Measurements from ENCODE around the gene MAGEC2. TPM values are rescaled to one million over a fixed set of nuclear protein-coding genes. Genes with fewer than 3 reads are reported as not detected.

MAGEC2 gene
- total and polyA plus RNA-seq, 4 experiments from 2014 or later = not detected

DNA sequence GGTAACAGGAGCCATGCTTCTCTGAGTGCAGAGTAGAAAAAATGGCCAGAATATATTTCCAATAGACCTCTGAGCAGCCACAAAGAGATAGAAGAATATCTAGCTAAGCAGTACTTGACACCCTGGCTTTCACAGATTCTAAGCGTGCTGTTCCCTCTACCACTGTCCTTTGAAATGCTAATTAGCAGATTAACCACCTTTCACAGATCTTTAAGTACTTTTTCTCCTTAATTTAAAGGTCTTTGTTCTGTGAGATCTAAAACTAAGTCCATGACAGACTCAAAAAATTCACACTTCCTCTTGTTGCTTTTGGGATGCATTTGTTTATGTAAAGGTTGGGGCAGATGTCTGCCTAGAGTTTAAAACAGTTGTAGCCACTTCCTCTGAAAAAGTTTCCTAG is 28.3 kb upstream of the MAGEC2 start:
- no peaks in the 10 kb centered on the region for H3K36me3 ChIP-seq (ENCODE audit: insufficient read depth, low read length)
- Mint-ChIP-seq H3K4me1 (no peaks in the 10 kb centered on the region), H3K27me3 (no peaks in the 10 kb centered on the region), H3K27ac (no peak overlapping the region), H3K4me3 (no peak overlapping the region), H3K9me3 (peaks cover 0 to 5% (median 0%) of the 10 kb centered on the region in 8 donors), H3K36me3 (no peaks in the 10 kb centered on the region)
- no peaks in the 10 kb centered on the region for H3K9me3 ChIP-seq (ENCODE audit: control insufficient read depth in 1 of 2, low read length in 2 of 2)
- H3K4me3 ChIP-seq (ENCODE audit: low read length in 2 of 2) = no peak overlapping the region
- intact Hi-C loops (cut with micrococcal nuclease) = no loop called here
- H3K4me1 ChIP-seq (ENCODE audit: insufficient read depth, low read length) = no peaks in the 10 kb centered on the region
- no peak overlapping the region for H3K27ac ChIP-seq (ENCODE audit: low read depth, low read length)
- no peaks in the 10 kb centered on the region for H3K27me3 ChIP-seq (ENCODE audit: insufficient read depth, low read length)
- CTCF ChIA-PET (ENCODE audit: partially characterized antibody) = no interaction called here
- DNase-seq = no peak
- POLR2A ChIA-PET (ENCODE audit: partially characterized antibody) = no interaction called here

DNA sequence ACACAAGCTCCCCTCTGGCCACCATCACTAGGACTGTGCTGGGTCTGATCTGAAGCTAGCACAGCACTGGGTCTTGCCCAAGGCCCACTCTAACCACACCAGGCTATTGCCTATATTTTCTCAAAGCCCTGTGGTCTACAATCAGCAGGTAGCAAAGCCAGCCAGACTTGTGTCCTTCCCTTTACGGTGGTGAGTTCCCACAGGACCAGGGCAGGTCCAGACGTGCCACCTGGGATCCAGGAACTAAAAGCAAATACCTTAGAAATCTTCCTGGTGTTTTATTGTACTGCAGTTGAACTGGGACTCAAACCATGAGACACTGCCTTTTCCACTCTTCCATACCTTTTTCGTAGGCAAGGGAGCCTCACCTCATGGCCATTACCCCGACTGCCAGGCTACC is 9.0 kb upstream of the MAGEC2 start:
- ChIA-PET CTCF (ENCODE audit: partially characterized antibody) (no interaction called here), POLR2A (ENCODE audit: partially characterized antibody) (no interaction called here)
- Histone ChIP-seq H3K9me3 (ENCODE audit: control insufficient read depth in 1 of 2, low read length in 2 of 2) (no peaks in the 10 kb centered on the region), H3K27me3 (ENCODE audit: insufficient read depth, low read length) (no peaks in the 10 kb centered on the region), H3K4me1 (ENCODE audit: insufficient read depth, low read length) (no peaks in the 10 kb centered on the region), H3K27ac (ENCODE audit: low read depth, low read length) (no peak overlapping the region), H3K4me3 (ENCODE audit: low read length in 2 of 2) (no peak overlapping the region), H3K36me3 (ENCODE audit: insufficient read depth, low read length) (no peaks in the 10 kb centered on the region)
- Mint-ChIP-seq H3K27me3 (no peaks in the 10 kb centered on the region), H3K27ac (no peak overlapping the region), H3K36me3 (no peaks in the 10 kb centered on the region), H3K4me3 (no peak overlapping the region), H3K9me3 (peaks cover 0 to 4% (median 0%) of the 10 kb centered on the region in 8 donors), H3K4me1 (no peaks in the 10 kb centered on the region)
- intact Hi-C loops (cut with micrococcal nuclease) = no loop called here
- DNase-seq = no peak

DNA sequence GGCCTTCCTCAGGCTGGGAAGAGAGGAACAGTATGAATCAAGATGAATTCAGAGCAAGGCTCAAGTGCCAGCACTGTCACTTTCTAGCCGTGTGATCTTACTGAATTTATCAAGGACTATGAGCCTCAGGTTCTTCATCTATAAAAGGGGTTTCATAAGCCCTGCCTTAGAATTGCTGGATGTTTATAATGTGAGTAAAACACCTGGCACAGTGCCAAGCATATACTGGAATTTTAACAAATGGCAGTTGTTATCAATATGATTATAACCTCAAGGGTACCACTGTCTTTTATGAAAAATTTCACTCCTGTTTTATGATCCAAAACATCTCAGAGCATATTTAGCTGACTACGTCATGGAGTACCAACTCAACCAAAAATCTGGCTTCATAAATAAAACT is 4.0 kb downstream of the MAGEC2 start:
- H3K27me3 ChIP-seq (ENCODE audit: insufficient read depth, low read length) = no peaks in the 10 kb centered on the region
- no peak overlapping the region for H3K27ac ChIP-seq (ENCODE audit: low read depth, low read length)
- CTCF ChIA-PET (ENCODE audit: partially characterized antibody) = no interaction called here
- Mint-ChIP-seq H3K9me3 (peaks cover 0 to 3% (median 0%) of the 10 kb centered on the region in 8 donors), H3K4me1 (no peaks in the 10 kb centered on the region), H3K36me3 (no peaks in the 10 kb centered on the region), H3K27me3 (no peaks in the 10 kb centered on the region), H3K27ac (no peak overlapping the region), H3K4me3 (no peak overlapping the region)
- POLR2A ChIA-PET (ENCODE audit: partially characterized antibody) = no interaction called here
- H3K36me3 ChIP-seq (ENCODE audit: insufficient read depth, low read length) = no peaks in the 10 kb centered on the region
- intact Hi-C loops (cut with micrococcal nuclease) = no loop called here
- DNase-seq = no peak
- no peaks in the 10 kb centered on the region for H3K9me3 ChIP-seq (ENCODE audit: control insufficient read depth in 1 of 2, low read length in 2 of 2)
- no peak overlapping the region for H3K4me3 ChIP-seq (ENCODE audit: low read length in 2 of 2)
- no peaks in the 10 kb centered on the region for H3K4me1 ChIP-seq (ENCODE audit: insufficient read depth, low read length)

DNA sequence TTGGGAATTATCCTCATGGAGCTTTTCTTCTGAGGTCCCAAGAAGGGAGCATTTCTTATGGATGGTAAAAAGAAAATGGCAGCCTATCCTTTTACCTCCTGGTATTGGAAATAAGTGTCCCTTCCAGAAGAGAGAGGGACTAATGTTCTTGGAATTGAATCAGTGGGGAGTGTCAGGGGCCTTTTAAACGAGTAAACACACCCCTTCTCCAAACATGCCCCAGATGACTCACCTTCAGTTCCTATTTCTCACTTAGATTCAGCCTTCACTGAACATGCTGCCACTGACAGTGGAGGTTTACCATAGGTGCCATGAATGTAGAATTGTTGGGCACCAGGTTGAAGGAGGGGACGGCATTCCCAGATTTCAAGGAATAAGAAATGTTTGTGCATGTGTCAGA is 19.0 kb downstream of the MAGEC2 start:
- Histone ChIP-seq H3K36me3 (ENCODE audit: insufficient read depth, low read length) (no peaks in the 10 kb centered on the region), H3K27ac (ENCODE audit: low read depth, low read length) (no peak overlapping the region), H3K27me3 (ENCODE audit: insufficient read depth, low read length) (no peaks in the 10 kb centered on the region), H3K4me1 (ENCODE audit: insufficient read depth, low read length) (no peaks in the 10 kb centered on the region), H3K4me3 (ENCODE audit: low read length in 2 of 2) (no peak overlapping the region), H3K9me3 (ENCODE audit: control insufficient read depth in 1 of 2, low read length in 2 of 2) (no peaks in the 10 kb centered on the region)
- no peaks in the 10 kb centered on the region for H3K36me3 Mint-ChIP-seq
- POLR2A ChIA-PET (ENCODE audit: partially characterized antibody) = no interaction called here
- intact Hi-C loops (cut with micrococcal nuclease) = no loop called here
- H3K27ac Mint-ChIP-seq = no peak overlapping the region
- no peaks in the 10 kb centered on the region for H3K4me1 Mint-ChIP-seq
- H3K27me3 Mint-ChIP-seq = no peaks in the 10 kb centered on the region
- peaks cover 0 to 3% (median 0%) of the 10 kb centered on the region in 8 donors for H3K9me3 Mint-ChIP-seq
- DNase-seq = no peak
- no peak overlapping the region for H3K4me3 Mint-ChIP-seq
- CTCF ChIA-PET (ENCODE audit: partially characterized antibody) = no interaction called here

DNA sequence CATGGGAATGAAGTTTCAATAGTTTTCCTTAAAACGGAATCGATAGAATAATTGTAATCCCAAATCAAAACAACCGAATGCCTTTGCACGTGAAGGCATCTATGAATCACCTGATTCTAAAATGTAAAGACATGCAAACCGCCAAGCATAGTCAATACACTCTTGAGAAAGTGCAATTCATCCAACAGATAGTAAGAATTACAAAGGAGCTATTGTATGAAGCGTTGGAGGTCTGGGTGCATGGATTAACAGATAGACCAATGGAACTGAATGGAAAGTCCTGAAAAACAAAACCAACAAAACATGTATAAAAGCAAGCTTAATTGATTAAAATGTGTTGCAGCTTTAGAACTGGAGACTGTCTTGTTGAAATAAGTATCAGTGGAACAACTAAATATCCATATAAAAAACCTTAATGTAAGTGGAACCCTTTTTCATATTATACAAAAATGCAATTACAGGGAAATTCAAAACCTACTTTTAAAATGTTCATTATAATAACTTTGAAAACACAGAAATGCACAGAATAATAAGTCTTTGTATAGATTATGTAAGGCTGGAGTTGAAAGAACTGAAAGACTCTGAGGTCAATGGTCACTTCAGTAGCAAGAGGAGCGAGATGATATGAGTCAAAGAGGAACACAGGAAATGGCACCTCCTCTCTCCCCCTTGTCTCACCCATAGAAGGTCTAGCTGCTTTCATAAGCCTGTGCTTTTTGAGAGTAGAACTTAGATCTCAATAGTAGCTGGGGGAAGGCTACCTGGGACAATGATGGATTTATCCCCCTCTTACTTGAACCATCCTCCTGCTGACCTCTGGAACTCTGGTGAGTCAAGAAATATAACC is 20.1 kb downstream of the MAGEC2 start:
- ChIA-PET POLR2A (ENCODE audit: partially characterized antibody) (no interaction called here), CTCF (ENCODE audit: partially characterized antibody) (no interaction called here)
- H3K27me3 ChIP-seq (ENCODE audit: insufficient read depth, low read length) = no peaks in the 10 kb centered on the region
- Mint-ChIP-seq H3K27ac (no peak overlapping the region), H3K4me1 (no peaks in the 10 kb centered on the region), H3K4me3 (no peak overlapping the region), H3K36me3 (no peaks in the 10 kb centered on the region), H3K9me3 (peaks cover 0 to 3% (median 0%) of the 10 kb centered on the region in 8 donors), H3K27me3 (no peaks in the 10 kb centered on the region)
- no peak overlapping the region for H3K27ac ChIP-seq (ENCODE audit: low read depth, low read length)
- no peaks in the 10 kb centered on the region for H3K4me1 ChIP-seq (ENCODE audit: insufficient read depth, low read length)
- intact Hi-C loops (cut with micrococcal nuclease) = no loop called here
- no peaks in the 10 kb centered on the region for H3K9me3 ChIP-seq (ENCODE audit: control insufficient read depth in 1 of 2, low read length in 2 of 2)
- H3K4me3 ChIP-seq (ENCODE audit: low read length in 2 of 2) = no peak overlapping the region
- H3K36me3 ChIP-seq (ENCODE audit: insufficient read depth, low read length) = no peaks in the 10 kb centered on the region
- DNase-seq = no peak

DNA sequence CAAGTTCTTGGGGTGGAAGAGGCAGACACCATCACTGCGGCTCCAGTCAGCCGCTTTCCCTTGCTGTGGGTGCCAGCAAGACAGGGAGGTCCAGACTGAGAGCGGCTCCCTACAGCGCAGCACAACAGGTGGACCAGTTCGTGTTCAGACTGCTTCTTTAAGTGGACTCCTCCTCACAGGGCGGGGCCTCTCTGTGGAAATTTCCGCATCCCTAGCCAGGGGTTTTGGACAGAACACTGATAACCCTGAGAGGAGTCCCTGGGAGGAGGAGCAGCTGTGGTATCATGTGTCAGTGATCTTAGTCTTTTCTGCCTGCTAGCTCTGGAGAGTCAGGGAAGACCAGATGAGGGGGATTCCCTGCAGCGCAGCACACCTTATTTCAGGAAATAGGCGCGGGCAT is 48.5 kb downstream of the MAGEC2 start:
- ChIA-PET CTCF (ENCODE audit: partially characterized antibody) (no interaction called here), POLR2A (ENCODE audit: partially characterized antibody) (no interaction called here)
- Histone ChIP-seq H3K27ac (ENCODE audit: low read depth, low read length) (no peak overlapping the region), H3K4me1 (ENCODE audit: insufficient read depth, low read length) (no peaks in the 10 kb centered on the region), H3K4me3 (ENCODE audit: low read length in 2 of 2) (no peak overlapping the region), H3K9me3 (ENCODE audit: control insufficient read depth in 1 of 2, low read length in 2 of 2) (no peaks in the 10 kb centered on the region), H3K27me3 (ENCODE audit: insufficient read depth, low read length) (no peaks in the 10 kb centered on the region), H3K36me3 (ENCODE audit: insufficient read depth, low read length) (no peaks in the 10 kb centered on the region)
- Mint-ChIP-seq H3K27ac (no peak overlapping the region), H3K27me3 (no peaks in the 10 kb centered on the region), H3K4me1 (no peaks in the 10 kb centered on the region), H3K9me3 (peaks cover 0 to 2% (median 0%) of the 10 kb centered on the region in 8 donors), H3K4me3 (no peak overlapping the region), H3K36me3 (no peaks in the 10 kb centered on the region)
- no peak for DNase-seq
- intact Hi-C loops (cut with micrococcal nuclease) = no loop called here
